ENCODE measurements around the gene DPY19L1.
"Not testable (repeated sequence)": the region's sequence is repeated elsewhere in the genome, so short reads cannot be mapped to it uniquely, and the experiment has no call there.

- TF ChIP-seq REST (IDR thresholded peaks at IDR 0.05; ENCODE audit: low read depth); ELF1 (IDR thresholded peaks at IDR 0.05; ENCODE audit: borderline replicate concordance, low read depth); CTCF (IDR thresholded peaks at IDR 0.05 in 2 of 3, conservative IDR thresholded peaks at IDR 0.05 in 1 of 3; ENCODE audit: borderline replicate concordance in 1 of 3, insufficient read depth in 1 of 3, low read depth in 2 of 3, low read length in 2 of 3); POLR2A (IDR thresholded peaks at IDR 0.05; ENCODE audit: borderline replicate concordance, extremely low read depth, insufficient read depth, insufficient read length); EZH2 (IDR thresholded peaks at IDR 0.05); EZH2phosphoT487 (IDR thresholded peaks at IDR 0.05; ENCODE audit: borderline replicate concordance); ZFX (IDR thresholded peaks at IDR 0.05); RAD21 (IDR thresholded peaks at IDR 0.05; ENCODE audit: low read depth): not testable (repeated sequence)
These were observed 158.1 kb downstream of the DPY19L1 start for GRCh38 chr7:34878944-34879735.

All from HCT116 (cell line).